K562 (cell line): ENCODE results near the gene AKAP6. TPM values are rescaled to one million over a fixed set of nuclear protein-coding genes. Genes with fewer than 3 reads are reported as not detected.

ENCODE experiments used
- ATAC-seq: fragments of 200-7000 bp; cut with Tn5 transposase; 3 replicates; pipeline ENCODE4 v1.9.1; 2020; ENCODE audit warnings: moderate library complexity
- BruUV-seq: library from RNA; stranded (reverse); fragments of 400-500 nt; replicated peaks from 2 replicates; lab custom pipeline; 2021; lab: Mats Ljungman, UMichigan
- CTCF ChIA-PET: fragments of 300-600 bp; formaldehyde crosslinking; extraction: SDS; loops from one replicate; lab custom pipeline; 2021; ENCODE audit warnings: low intra/inter-chr PET ratio; lab: Yijun Ruan, JAX
- POLR2A ChIA-PET: fragments of 300-600, 350-650 bp; sonication (Branson Sonifier 250); formaldehyde crosslinking; extraction: SDS; loops from one replicate; lab custom pipeline; 2021; ENCODE audit warnings: antibody characterized with exemption, inconsistent platforms; lab: Yijun Ruan, JAX
- DNase-seq, 4 experiments: peaks; one replicate each; pipeline versions ENCODE4 v3.0.0 to v3.0.0-alpha.2; 2011 to 2018; ENCODE audit warnings: low spot score in 3 of 4, mixed read lengths in 3 of 4; ENCODE audit errors: extremely low read depth in 1 of 4
- FAIRE-seq: peaks from 2 replicates; lab custom pipeline; 2011; peaks lifted over from hg19 to GRCh38; lab: Jason Lieb, UNC
- H2AFZ ChIP-seq: 2 replicates; pipeline ENCODE4 v1.6.0; 2011; ENCODE audit warnings: low read depth, low read length, control low read depth, inconsistent platforms
- H3K27ac ChIP-seq: fragments of 200-600 bp; 3 replicates; pipeline ENCODE4 v1.8.0; 2011; ENCODE audit warnings: low read depth, mild to moderate bottlenecking, control low read depth, inconsistent platforms, low read length, moderate library complexity, mixed read lengths; ENCODE audit errors: extremely low read depth
- H3K27me3 ChIP-seq, 2 experiments: fragments of 300-600 bp in 1 of 2; 2 replicates in 1 of 2; 3 replicates in 1 of 2; pipeline versions ENCODE4 v1.6.0 to v1.8.0; 2011; ENCODE audit warnings: inconsistent platforms in 2 of 2, low read length in 2 of 2, mild to moderate bottlenecking in 1 of 2, mixed read lengths in 1 of 2, moderate library complexity in 1 of 2; ENCODE audit not compliant: control insufficient read depth in 2 of 2, insufficient read depth in 2 of 2
- H3K36me3 ChIP-seq: fragments of 300-600 bp; 3 replicates; pipeline ENCODE4 v1.8.0; 2011; ENCODE audit warnings: mild to moderate bottlenecking, low read length, inconsistent platforms; ENCODE audit not compliant: control insufficient read depth, insufficient read depth
- H3K4me1 ChIP-seq, 2 experiments: fragments of 200-600 bp in 1 of 2; replicated peaks in 1 of 2; 2 replicates in 1 of 2; 3 replicates in 1 of 2; pipeline versions ENCODE4 v1.5.1 to v1.8.0; 2011; ENCODE audit warnings: inconsistent platforms in 2 of 2, low read length in 2 of 2, mild to moderate bottlenecking in 1 of 2, mixed read lengths in 1 of 2, moderate library complexity in 1 of 2; ENCODE audit not compliant: control insufficient read depth in 2 of 2, insufficient read depth in 2 of 2
- H3K4me2 ChIP-seq: 2 replicates; pipeline ENCODE4 v1.6.1; 2011; ENCODE audit warnings: low read length, control low read depth, inconsistent platforms, mixed read lengths; ENCODE audit not compliant: insufficient read depth
- H3K4me3 ChIP-seq: fragments of 200-600 bp; sonication (generic), shearing (Covaris generic); 2 replicates; pipeline ENCODE4 v1.5.1; 2016; ENCODE audit warnings: control low read depth, inconsistent platforms
- H3K79me2 ChIP-seq: fragments of 200-600 bp; 3 replicates; pipeline ENCODE4 v1.8.0; 2011; ENCODE audit warnings: low read length, inconsistent platforms; ENCODE audit not compliant: control insufficient read depth, insufficient read depth
- H3K9ac ChIP-seq, 2 experiments: 2 replicates each; pipeline versions ENCODE4 v1.6.0 to v1.6.1; 2011; ENCODE audit warnings: low read depth in 2 of 2, low read length in 2 of 2, control low read depth in 1 of 2, inconsistent platforms in 1 of 2, mild to moderate bottlenecking in 1 of 2, mixed read lengths in 1 of 2; ENCODE audit not compliant: insufficient read depth in 1 of 2
- H3K9me1 ChIP-seq: one replicate; pipeline ENCODE4 v1.6.0; 2011; ENCODE audit warnings: inconsistent platforms, mild to moderate bottlenecking, low read length, moderate library complexity; ENCODE audit not compliant: control insufficient read depth, insufficient read depth
- H3K9me3 ChIP-seq: replicated peaks from 2 replicates; pipeline ENCODE4 v1.5.1; 2011; ENCODE audit warnings: low read depth, low read length, inconsistent platforms; ENCODE audit not compliant: control insufficient read depth, insufficient read depth
- H4K20me1 ChIP-seq: replicated peaks from 2 replicates; pipeline ENCODE4 v1.6.1; 2011; ENCODE audit warnings: low read length, inconsistent platforms, mixed read lengths; ENCODE audit not compliant: control insufficient read depth, insufficient read depth
- CEBPG ChIP-seq, 3 experiments: fragments of 200-800 bp in 1 of 3; sonication (Bioruptor generic) in 1 of 3; sonication (generic) in 1 of 3; formaldehyde crosslinking in 1 of 3; IDR thresholded peaks in 2 of 3; conservative IDR thresholded peaks in 1 of 3; 2 replicates each; pipeline versions ENCODE4 v1.6.1 to v1.8.0; 2016 to 2022; ENCODE audit warnings: missing compliant biosample characterization in 2 of 3, missing genetic modification characterization in 2 of 3, mild to moderate bottlenecking in 1 of 3, missing genetic modification reagents in 1 of 3
- GTF3C2 ChIP-seq: IDR thresholded peaks from 3 replicates; pipeline ENCODE4 v1.6.1; 2011; ENCODE audit warnings: borderline replicate concordance, mild to moderate bottlenecking, moderate library complexity; ENCODE audit not compliant: insufficient read length; ENCODE audit errors: extremely low read depth
- HCFC1 ChIP-seq: IDR thresholded peaks from 2 replicates; pipeline ENCODE4 v1.6.1; 2012; ENCODE audit warnings: low read depth, low read length, improper control_type of control experiment
- HIVEP1 ChIP-seq: fragments of 250-450 bp; sonication (Bioruptor Pico); IDR thresholded peaks from 2 replicates; pipeline ENCODE4 v1.4.0; 2020; ENCODE audit warnings: mild to moderate bottlenecking
- LEF1 ChIP-seq: fragments of 450-650 bp; IDR thresholded peaks from 2 replicates; pipeline ENCODE4 v1.6.1; 2016; ENCODE audit warnings: mild to moderate bottlenecking
- MTF1 ChIP-seq: fragments of 250-450 bp; sonication (Bioruptor Pico); IDR thresholded peaks from 2 replicates; pipeline ENCODE4 v1.9.0; 2021; ENCODE audit warnings: moderate library complexity, mild to moderate bottlenecking, inconsistent platforms, borderline replicate concordance
- NRF1 ChIP-seq, 2 experiments: fragments of 450-650 bp; IDR thresholded peaks in 1 of 2; conservative IDR thresholded peaks in 1 of 2; 2 replicates each; pipeline ENCODE4 v1.6.1; 2014; ENCODE audit warnings: mild to moderate bottlenecking in 2 of 2
- RBM34 ChIP-seq: fragments of 200-400 bp; formaldehyde crosslinking; IDR thresholded peaks from 2 replicates; pipeline ENCODE4 v1.6.1; 2018; ENCODE audit warnings: low read length, borderline replicate concordance; ENCODE audit not compliant: insufficient read depth
- RFX7 ChIP-seq: fragments of 250-450 bp; sonication (Bioruptor Pico); IDR thresholded peaks from 2 replicates; pipeline ENCODE4 v1.5.1; 2021; ENCODE audit warnings: mild to moderate bottlenecking
- SMC3 ChIP-seq: conservative IDR thresholded peaks from 2 replicates; pipeline ENCODE4 v1.6.1; 2011; ENCODE audit warnings: low read depth, low read length, improper control_type of control experiment; ENCODE audit not compliant: insufficient read depth
- STAG1 ChIP-seq: sonication (generic); formaldehyde crosslinking; IDR thresholded peaks from 2 replicates; pipeline ENCODE4 v1.5.0; 2020; ENCODE audit warnings: missing genetic modification reagents, borderline replicate concordance
- TBL1XR1 ChIP-seq, 2 experiments: IDR thresholded peaks; 2 replicates each; pipeline ENCODE4 v1.6.1; 2012; ENCODE audit warnings: improper control_type of control experiment in 2 of 2, low read length in 2 of 2, mild to moderate bottlenecking in 1 of 2
- TCF7L2 ChIP-seq: fragments of 150-350 bp; IDR thresholded peaks from 2 replicates; pipeline ENCODE4 v1.6.1; 2016; ENCODE audit warnings: low read depth, mild to moderate bottlenecking, low read length, moderate library complexity
- UBTF ChIP-seq, 2 experiments: IDR thresholded peaks; 2 replicates each; pipeline ENCODE4 v1.6.1; 2012; ENCODE audit warnings: improper control_type of control experiment in 2 of 2, low read depth in 2 of 2, low read length in 2 of 2, borderline replicate concordance in 1 of 2
- USF2 ChIP-seq: sonication (generic); formaldehyde crosslinking; IDR thresholded peaks from 2 replicates; pipeline ENCODE4 v1.5.0; 2020; ENCODE audit warnings: missing genetic modification reagents
- ZNF263 ChIP-seq: sonication (generic); formaldehyde crosslinking; IDR thresholded peaks from 2 replicates; pipeline ENCODE4 v1.8.0; 2022; ENCODE audit warnings: mild to moderate bottlenecking, missing genetic modification reagents, borderline replicate concordance
- ZNF583 ChIP-seq: fragments of 250-450 bp; sonication (Bioruptor Pico); IDR thresholded peaks from 2 replicates; pipeline ENCODE4 v1.4.0; 2020
- WGBS: fragments of 100-300 bp; shearing (Covaris generic); methylation state at CpG from one replicate; pipeline ENCODE4 v1.1.6; 2016; ENCODE audit warnings: low coverage, mixed read lengths; ENCODE audit not compliant: insufficient coverage; ENCODE audit errors: missing lambda C conversion rate; 5-methylcytosine and 5-hydroxymethylcytosine counted together
- in situ Hi-C: fragments of 300-500 bp; cut with MboI; formaldehyde crosslinking; loops from 4 replicates; pipeline ENCODE4 v1.15.0; 2018; ENCODE audit warnings: inconsistent platforms, mixed read lengths
- intact Hi-C: fragments of 100-400 bp; cut with micrococcal nuclease; formaldehyde crosslinking; loops from 2 replicates; pipeline ENCODE4 v1.14.2; 2022
- polyA plus RNA-seq, 8 experiments: library from polyadenylated mRNA; depleted of rRNA in 4 of 8; stranded (reverse) in 5 of 8; unstranded in 3 of 8; fragments of >200 nt; fragmentation: Nextera tagmentation in 2 of 8; fragmentation: Illumina TruSeq in 1 of 8; extraction: Ambion mirVana in 2 of 8; extraction: Trizol in 1 of 8; gene quantifications; 2 replicates each; pipeline versions ENCODE4 v1.2.1 to v1.2.3, GENCODE V29; 2011 to 2014; ENCODE audit warnings: inconsistent platforms in 1 of 8, missing spikeins in 1 of 8
- total RNA-seq, 7 experiments: library from RNA; depleted of rRNA in 6 of 7; stranded (reverse); fragments of >200 nt in 6 of 7; fragmentation: Illumina TruSeq in 2 of 7; extraction: Trizol in 2 of 7; gene quantifications; 2 replicates each; pipeline versions ENCODE4 v1.2.1 to v1.2.3, GENCODE V29; 2011 to 2021; ENCODE audit warnings: low replicate concordance in 1 of 7

AKAP6 gene
- total and polyA plus RNA-seq, 9 of the 15 experiments (the other 6 are each of a cell fraction or from before 2014, with no cell fraction given), result 0.03 to 1.7 (median 0.48) TPM

GRCh38 chr14:32536175-32536574 is 207.1 kb downstream of the AKAP6 start:
- no peak overlapping the region for H3K27ac ChIP-seq
- H4K20me1 ChIP-seq, result no peaks in the 10 kb centered on the region
- no TSS peak for BruUV-seq
- H3K4me1 ChIP-seq, result no peaks in the 10 kb centered on the region
- in situ Hi-C loops, result no loop called here
- H3K4me2 ChIP-seq, result no peak overlapping the region
- no peaks in the 10 kb centered on the region for H3K79me2 ChIP-seq
- intact Hi-C loops, result no loop called here
- POLR2A ChIA-PET, result no interaction called here
- ATAC-seq (no peak), FAIRE-seq (no peak), DNase-seq (no peak)
- H3K27me3 ChIP-seq, result no peaks in the 10 kb centered on the region; a peak in 1 of 5 replicates
- H2AFZ ChIP-seq, result no peak overlapping the region
- H3K9me1 ChIP-seq, result no peaks in the 10 kb centered on the region
- no peak overlapping the region for H3K4me3 ChIP-seq
- H3K9ac ChIP-seq, result no peak overlapping the region
- WGBS, result 3% methylated on average over 2 of the region's 2 CpGs
- no peaks in the 10 kb centered on the region for H3K9me3 ChIP-seq
- CTCF ChIA-PET, result no interaction called here
- no peaks in the 10 kb centered on the region for H3K36me3 ChIP-seq
- TF ChIP-seq ZNF583 (CRISPR knock-in tag) (no peak), SMC3 (no peak), TCF7L2 (no peak), TBL1XR1 (IDR thresholded peaks at IDR 0.05; ENCODE audit: low read length in 2 of 2) (no peak), GTF3C2 (no peak), USF2 (CRISPR knock-in tag) (no peak), RBM34 (no peak), RFX7 (CRISPR knock-in tag) (no peak), NRF1 (conservative IDR thresholded peaks at IDR 0.05 in 1 of 2, IDR thresholded peaks at IDR 0.05 in 1 of 2) (no peak), HCFC1 (no peak), CEBPG (CRISPR knock-in tag; IDR thresholded peaks at IDR 0.05) (no peak), CEBPG (tag; conservative IDR thresholded peaks at IDR 0.05 in 1 of 2, IDR thresholded peaks at IDR 0.05 in 1 of 2) (no peak), STAG1 (CRISPR knock-in tag) (no peak), LEF1 (no peak), HIVEP1 (CRISPR knock-in tag) (no peak), MTF1 (CRISPR knock-in tag) (no peak), ZNF263 (CRISPR knock-in tag) (no peak), UBTF (IDR thresholded peaks at IDR 0.05; ENCODE audit: borderline replicate concordance in 1 of 2, low read depth in 2 of 2, low read length in 2 of 2) (no peak)
